NOMO-1 (cell line): Measurements from ENCODE around the gene CFAP221.

Experiments
- DNase-seq, 2 experiments: peaks; one replicate each; lab custom pipeline; 2025; ENCODE audit not compliant: unreplicated experiment in 2 of 2; lab: John Stamatoyannopoulos, UW

CFAP221 gene

GRCh38 chr2:119694845-119695521, 150.7 kb downstream of the CFAP221 start:
- DNase-seq, result no peak

GRCh38 chr2:119696005-119696404, 151.8 kb downstream of the CFAP221 start:
- no peak for DNase-seq

GRCh38 chr2:119696494-119697030, 152.3 kb downstream of the CFAP221 start:
- no peak for DNase-seq

DNA sequence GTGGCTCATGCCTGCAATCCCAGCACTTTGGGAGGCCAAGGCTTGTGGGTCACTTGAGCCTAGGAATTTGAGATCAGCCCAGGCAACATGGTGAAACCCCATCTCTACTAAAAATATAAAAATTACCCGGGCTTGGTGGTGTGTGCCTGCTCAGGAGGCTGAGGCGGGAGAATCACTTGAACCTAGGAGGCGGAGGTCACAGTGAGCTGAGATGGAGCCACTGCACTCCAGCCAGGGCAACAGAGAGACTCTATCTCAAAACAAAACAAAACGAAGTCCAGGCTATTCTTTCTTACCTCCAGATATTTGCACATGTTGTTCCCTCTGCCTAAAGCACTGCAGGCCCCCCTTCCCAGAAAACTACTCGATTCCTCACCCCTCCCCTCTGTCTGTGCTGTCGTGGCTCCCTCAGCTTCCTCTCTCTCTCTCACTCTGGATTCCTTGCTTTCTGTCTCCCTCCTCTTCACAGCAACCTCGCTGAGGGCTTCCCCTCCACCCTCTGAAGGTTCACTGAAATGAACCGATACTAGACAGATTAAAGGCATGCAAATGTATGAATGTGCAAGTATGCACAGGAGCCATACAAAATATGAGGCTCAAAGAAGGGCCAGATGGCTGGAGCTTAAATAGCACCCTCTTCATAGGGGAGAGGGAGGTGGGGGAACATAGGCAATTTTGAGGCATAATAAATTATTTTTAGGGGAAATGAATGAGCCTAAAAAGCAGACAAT, 153.2 kb downstream of the CFAP221 start:
- no peak for DNase-seq

- DNase-seq, result no peak
Observed at GRCh38 chr2:119698246-119698645, 154.0 kb downstream of the CFAP221 start.

DNA sequence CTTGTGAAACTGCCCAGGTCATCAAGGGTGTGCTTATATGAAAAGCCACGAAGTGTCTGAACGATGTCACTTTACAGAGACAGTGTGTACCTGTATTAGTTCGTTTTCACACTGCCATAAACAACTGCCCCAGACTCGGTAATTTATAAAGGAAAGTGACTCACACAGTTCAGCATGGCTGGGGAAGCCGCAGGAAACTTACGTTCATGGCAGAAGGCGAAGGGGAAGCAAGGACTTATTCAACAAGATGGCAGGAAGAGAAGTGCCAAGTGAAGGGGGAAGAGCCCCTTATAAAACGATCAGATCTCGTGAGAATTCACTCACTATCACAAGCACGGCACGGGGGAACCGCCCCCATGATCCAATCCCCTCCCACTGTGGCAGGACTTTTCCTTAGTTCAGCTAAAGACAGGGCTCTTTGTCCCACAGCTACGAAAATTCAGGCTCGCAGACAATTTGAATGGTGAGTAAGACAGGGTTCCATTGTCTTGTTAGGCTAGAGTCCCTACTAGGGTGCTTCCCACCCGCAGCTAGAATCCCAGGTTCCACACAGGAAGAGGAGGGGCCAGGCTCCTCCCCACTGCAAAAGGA, 154.9 kb downstream of the CFAP221 start:
- DNase-seq, result no peak

- DNase-seq, result no peak
Observed at GRCh38 chr2:119700866-119701265, 156.6 kb downstream of the CFAP221 start.

DNA sequence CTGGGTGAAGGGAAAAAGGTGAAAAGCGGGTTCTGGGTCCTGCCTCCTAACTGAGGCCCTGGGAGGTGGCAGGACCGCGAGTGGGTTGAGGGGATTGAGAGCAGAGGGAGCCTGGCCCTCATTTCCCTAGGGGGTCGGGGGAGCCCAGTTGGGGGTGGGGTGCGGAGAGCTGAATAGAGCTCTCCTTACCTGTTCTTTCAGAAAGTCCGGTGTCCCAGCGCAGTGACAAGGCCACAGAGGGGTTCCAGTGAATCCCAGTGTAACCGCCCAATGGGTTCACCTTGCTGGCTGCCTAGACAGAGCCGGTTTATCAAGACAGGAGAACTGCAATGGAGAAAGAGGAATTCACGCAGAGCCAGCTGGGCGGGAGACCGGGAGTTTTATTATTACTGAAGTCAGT, 157.1 kb downstream of the CFAP221 start:
- DNase-seq, result no peak

DNA sequence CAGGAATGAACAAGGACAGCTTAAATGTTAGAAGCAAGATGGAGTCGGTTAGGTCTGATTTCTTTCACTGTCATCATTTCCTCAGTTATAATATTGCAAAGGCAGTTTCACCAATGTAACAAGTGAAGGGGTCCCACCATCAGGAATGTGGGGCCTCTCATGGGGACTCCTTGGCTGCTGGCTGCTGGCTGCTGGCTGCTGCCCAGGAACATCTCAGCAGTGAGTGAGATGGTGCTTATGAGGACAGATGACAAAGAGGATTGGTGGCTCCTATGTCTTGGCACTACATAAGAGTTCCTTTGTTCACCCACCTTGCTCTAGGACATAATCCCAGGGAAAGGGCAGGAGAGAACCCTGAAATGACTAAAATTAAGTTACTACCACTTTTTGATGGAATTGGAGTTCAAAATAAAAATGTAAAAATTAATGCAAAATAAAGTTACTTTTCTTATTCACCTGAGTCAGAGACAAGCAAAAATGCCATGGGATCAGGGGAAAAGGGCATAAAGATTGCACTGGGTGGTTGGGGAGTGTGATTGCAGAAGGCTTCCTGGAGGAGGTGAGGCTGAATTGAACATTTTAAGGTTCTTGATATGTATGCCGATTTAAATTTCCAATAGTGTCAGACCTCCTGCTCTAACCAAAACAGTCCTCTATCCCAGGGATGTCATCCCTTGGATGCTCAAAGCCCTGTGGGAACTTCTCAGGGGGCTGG, 158.1 kb downstream of the CFAP221 start:
- no peak for DNase-seq

DNA sequence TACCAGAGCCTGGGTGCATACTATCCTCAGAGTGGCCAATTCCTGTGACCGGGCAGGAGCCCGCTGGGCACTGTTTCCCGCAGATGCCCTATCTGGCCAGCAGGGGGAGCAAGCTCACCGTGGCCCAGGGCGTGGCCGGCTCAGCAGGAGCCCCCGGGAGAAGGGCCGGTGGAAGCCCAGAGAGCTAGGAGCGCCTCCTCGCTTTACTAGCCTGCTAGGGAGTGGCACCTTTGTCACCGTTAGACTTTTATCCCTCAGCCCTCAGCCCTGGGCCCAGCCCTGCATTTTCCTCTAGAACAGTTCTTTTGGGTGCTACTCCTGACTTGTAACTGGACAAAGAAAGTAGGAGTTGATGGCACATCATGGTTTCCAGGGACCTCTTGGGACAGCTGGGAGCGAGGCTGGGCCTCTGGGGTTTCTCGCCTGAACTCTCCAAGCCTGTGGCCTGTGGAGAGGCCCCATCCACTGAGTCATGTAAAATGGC, 158.7 kb downstream of the CFAP221 start:
- peak; percentile 59 to 65 for DNase-seq

DNA sequence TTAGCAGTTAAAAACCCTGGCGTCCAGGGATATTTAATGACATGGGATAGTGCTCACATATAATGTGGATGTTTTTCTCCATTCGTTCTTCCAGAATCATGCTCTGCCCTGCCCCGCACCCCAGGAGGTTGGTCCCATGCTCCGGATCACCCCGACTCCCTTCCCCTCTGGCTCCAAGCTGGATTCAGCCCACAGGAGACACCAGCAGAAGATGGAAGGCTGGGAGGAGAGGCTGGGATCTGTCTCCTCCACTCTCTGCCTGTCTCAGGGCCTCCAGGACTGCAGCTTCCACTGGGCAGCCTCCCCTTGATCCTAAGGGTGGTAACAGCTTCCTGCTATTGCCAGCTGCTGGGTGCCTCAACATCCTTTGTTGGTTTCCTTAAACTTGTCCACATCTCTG, 159.3 kb downstream of the CFAP221 start:
- no peak for DNase-seq

DNA sequence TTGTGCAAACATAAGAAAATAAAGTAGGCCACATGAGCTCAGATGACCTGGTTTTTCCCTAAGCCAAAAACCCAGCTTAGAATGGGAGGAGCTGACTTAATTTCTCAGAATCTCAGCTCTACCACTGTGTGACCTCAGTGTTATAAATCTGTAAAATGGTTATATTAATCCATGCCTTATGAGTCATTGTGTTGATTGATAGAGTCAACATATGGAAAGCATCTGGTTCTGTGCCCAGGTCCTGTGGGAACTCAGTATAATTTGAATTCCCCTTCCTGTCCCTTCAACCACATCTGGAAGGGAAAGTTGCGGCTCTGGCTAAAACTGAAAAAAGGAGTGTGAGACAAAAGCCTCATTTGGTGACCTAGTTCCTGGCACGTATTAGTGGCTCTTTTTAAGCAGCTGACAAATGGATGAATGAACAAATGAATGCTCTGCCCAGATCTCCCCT, 160.4 kb downstream of the CFAP221 start:
- DNase-seq, result no peak

GRCh38 chr2:119706221-119706620, 162.0 kb downstream of the CFAP221 start:
- no peak for DNase-seq
